HepG2 (cell line): Measurements from ENCODE around the gene MRPL38. TPM values are rescaled to one million over a fixed set of nuclear protein-coding genes. Genes with fewer than 3 reads are reported as not detected.
A peak's percentile ranks its signal among the peaks of the same experiment; 100 is the strongest.

ENCODE experiments used
- ATAC-seq: fragments of 200-7000 bp; cut with Tn5 transposase; 3 replicates; pipeline ENCODE4 v1.9.1; 2020; ENCODE audit warnings: mild to moderate bottlenecking, moderate library complexity
- BruUV-seq: library from RNA; stranded (reverse); fragments of 400-500 nt; replicated peaks from 2 replicates; lab custom pipeline; 2021; lab: Mats Ljungman, UMichigan
- CTCF ChIA-PET: fragments of 300-600 bp; formaldehyde crosslinking; extraction: SDS; loops from one replicate; lab custom pipeline; 2021; ENCODE audit warnings: low total read pairs, inconsistent platforms, low intra/inter-chr PET ratio; lab: Yijun Ruan, JAX
- POLR2A ChIA-PET: fragments of 350-600 bp; sonication (Branson Sonifier 250); formaldehyde crosslinking; loops from one replicate; lab custom pipeline; 2020; ENCODE audit warnings: antibody characterized with exemption, inconsistent platforms; lab: Yijun Ruan, JAX
- DNase-seq: peaks from one replicate; pipeline ENCODE4 v3.0.0-alpha.2; 2015; ENCODE audit warnings: low spot score
- FAIRE-seq: peaks from 3 replicates; lab custom pipeline; 2011; peaks lifted over from hg19 to GRCh38; lab: Jason Lieb, UNC
- H2AFZ ChIP-seq: one replicate; pipeline ENCODE4 v1.6.1; 2011; ENCODE audit warnings: low read length, inconsistent platforms
- H3K27ac ChIP-seq: fragments of 300-600 bp; 3 replicates; pipeline ENCODE4 v1.8.0; 2011; ENCODE audit warnings: mixed run types, mild to moderate bottlenecking, mixed read lengths, low read length, inconsistent platforms; ENCODE audit not compliant: insufficient read depth; ENCODE audit errors: extremely low read length
- H3K27me3 ChIP-seq, 2 experiments: fragments of 200-600 bp in 1 of 2; 2 replicates in 1 of 2; 3 replicates in 1 of 2; pipeline versions ENCODE4 v1.6.0 to v1.8.0; 2011; ENCODE audit warnings: low read length in 2 of 2, mild to moderate bottlenecking in 2 of 2, moderate library complexity in 2 of 2, inconsistent platforms in 1 of 2; ENCODE audit not compliant: insufficient read depth in 2 of 2, control insufficient read depth in 1 of 2
- H3K36me3 ChIP-seq, 2 experiments: fragments of 200-600 bp in 1 of 2; replicated peaks in 1 of 2; 2 replicates in 1 of 2; 3 replicates in 1 of 2; pipeline versions ENCODE4 v1.5.1 to v1.8.0; 2011; ENCODE audit warnings: low read length in 2 of 2, inconsistent platforms in 1 of 2; ENCODE audit not compliant: insufficient read depth in 2 of 2, control insufficient read depth in 1 of 2
- H3K4me1 ChIP-seq: 2 replicates; pipeline ENCODE4 v1.5.1; 2012; ENCODE audit warnings: low read length, inconsistent platforms; ENCODE audit not compliant: insufficient read depth
- H3K4me2 ChIP-seq: 2 replicates; pipeline ENCODE4 v1.6.0; 2011; ENCODE audit warnings: low read depth, low read length, inconsistent platforms
- H3K4me3 ChIP-seq, 3 experiments: fragments of 200-600 bp in 1 of 3; sonication (generic), shearing (Covaris generic) in 1 of 3; replicated peaks in 1 of 3; 2 replicates each; pipeline ENCODE4 v1.5.1; 2011 to 2016; ENCODE audit warnings: low read length in 3 of 3, inconsistent platforms in 2 of 3, low read depth in 2 of 3, mild to moderate bottlenecking in 2 of 3, control low read depth in 1 of 3, mixed read lengths in 1 of 3; ENCODE audit not compliant: insufficient read depth in 1 of 3
- H3K79me2 ChIP-seq: one replicate; pipeline ENCODE4 v1.6.1; 2011; ENCODE audit warnings: low read length, inconsistent platforms; ENCODE audit not compliant: insufficient read depth
- H3K9ac ChIP-seq: 2 replicates; pipeline ENCODE4 v1.6.0; 2011; ENCODE audit warnings: mild to moderate bottlenecking, low read depth, low read length, inconsistent platforms; ENCODE audit not compliant: insufficient read depth
- H3K9me3 ChIP-seq: 2 replicates; pipeline ENCODE4 v1.5.1; 2012; ENCODE audit warnings: mild to moderate bottlenecking, low read length
- H4K20me1 ChIP-seq: 2 replicates; pipeline ENCODE4 v1.6.0; 2011; ENCODE audit warnings: inconsistent platforms, mild to moderate bottlenecking, low read length, moderate library complexity; ENCODE audit not compliant: insufficient read depth
- FOXC1 ChIP-seq: sonication (generic); formaldehyde crosslinking; IDR thresholded peaks from 2 replicates; pipeline ENCODE4 v1.8.0; 2022; ENCODE audit warnings: mild to moderate bottlenecking, missing genetic modification reagents, borderline replicate concordance
- ONECUT2 ChIP-seq: sonication (generic); formaldehyde crosslinking; IDR thresholded peaks from 2 replicates; pipeline ENCODE4 v1.4.0; 2020; ENCODE audit warnings: missing genetic modification reagents
- POLR2A ChIP-seq, 2 experiments: IDR thresholded peaks; 2 replicates each; pipeline ENCODE4 v1.6.1; 2011; ENCODE audit warnings: low read depth in 2 of 2, low read length in 2 of 2, mild to moderate bottlenecking in 1 of 2, moderate library complexity in 1 of 2; ENCODE audit not compliant: insufficient read depth in 1 of 2
- SALL2 ChIP-seq: sonication (generic); formaldehyde crosslinking; IDR thresholded peaks from 2 replicates; pipeline ENCODE4 v1.8.1; 2023; ENCODE audit warnings: mild to moderate bottlenecking, missing genetic modification reagents, inconsistent platforms
- SMC3 ChIP-seq: IDR thresholded peaks from 2 replicates; pipeline ENCODE4 v1.6.1; 2011; ENCODE audit warnings: low read length, improper control_type of control experiment
- ZBTB38 ChIP-seq: sonication (generic); formaldehyde crosslinking; IDR thresholded peaks from 2 replicates; pipeline ENCODE4 v1.5.1; 2020; ENCODE audit warnings: mild to moderate bottlenecking, missing genetic modification reagents
- WGBS: methylation state at CpG from one replicate; pipeline ENCODE4 v1.1.6; 2017; ENCODE audit warnings: low lambda C conversion rate; 5-methylcytosine and 5-hydroxymethylcytosine counted together
- in situ Hi-C: cut with HindIII; loops from 2 replicates; pipeline ENCODE4 v1.10.0; 2017; ENCODE audit warnings: low pct_unique_long_range_greater_than_20kb; ENCODE audit not compliant: extremely low pct_ligation_motif_present
- intact Hi-C: fragments of 100-400 bp; cut with micrococcal nuclease; formaldehyde crosslinking; loops from one replicate; pipeline ENCODE4 v1.10.0; 2022; ENCODE audit not compliant: unreplicated experiment
- polyA plus RNA-seq, 8 experiments: library from polyadenylated mRNA; depleted of rRNA in 3 of 8; stranded (reverse) in 7 of 8; unstranded in 1 of 8; fragments of >200 nt; fragmentation: Illumina TruSeq in 4 of 8; extraction: Trizol in 4 of 8; gene quantifications; 2 replicates each; pipeline versions ENCODE4 v1.2.1 to v1.2.3, GENCODE V29; 2011 to 2016; ENCODE audit warnings: low read depth in 4 of 8, missing spikeins in 1 of 8, mixed read lengths in 1 of 8; ENCODE audit not compliant: insufficient read depth in 1 of 8
- total RNA-seq, 5 experiments: library from RNA; depleted of rRNA; stranded (reverse); fragments of >200 nt; fragmentation: Illumina TruSeq; extraction: Trizol; gene quantifications; 2 replicates each; pipeline ENCODE4 v1.2.3, GENCODE V29; 2016; ENCODE audit warnings: low read depth in 1 of 5
- TF ChIP-seq, protein P1 (sequence below): sonication (generic); formaldehyde crosslinking; IDR thresholded peaks from 2 replicates; pipeline ENCODE4 v1.8.0; 2022; ENCODE audit warnings: mild to moderate bottlenecking, missing genetic modification reagents, moderate library complexity

Gene MRPL38
- total and polyA plus RNA-seq, 2 of the 13 experiments (the other 11 are each of a cell fraction or from before 2014, with no cell fraction given) = 83.7 to 125 TPM

DNA sequence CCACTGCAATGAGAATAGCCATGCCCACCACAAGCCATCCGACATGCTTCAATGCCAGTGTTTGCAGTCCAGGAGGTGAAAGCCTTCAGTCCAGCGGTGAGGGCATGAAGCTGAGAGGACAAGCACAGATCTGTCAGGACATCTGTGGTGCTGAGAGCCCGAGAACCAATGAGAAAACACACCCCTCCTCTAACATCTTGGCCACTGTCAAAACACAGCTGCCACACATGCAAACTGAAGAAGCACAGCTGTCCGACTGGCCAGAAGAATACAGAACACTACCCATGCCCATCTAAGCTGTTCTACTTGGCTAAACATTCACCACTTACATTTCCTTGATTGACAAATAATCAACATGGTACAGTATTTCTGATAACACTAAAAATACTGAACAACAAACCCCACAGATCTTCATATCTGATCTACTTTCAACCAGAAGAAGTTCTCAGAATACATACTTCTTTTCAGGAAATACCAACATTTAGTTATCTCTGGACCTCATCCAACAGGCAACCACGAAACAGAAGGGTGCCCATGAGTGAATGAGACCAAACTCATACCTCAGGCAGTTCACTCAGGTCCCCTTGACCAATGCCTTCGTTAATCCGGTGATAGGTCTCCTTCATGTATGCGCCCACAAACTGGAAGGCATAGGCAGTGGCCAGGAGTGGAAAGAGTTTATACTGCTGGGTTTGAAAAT lies 46.3 kb upstream of the MRPL38 start:
- intact Hi-C loops (no loop called here), in situ Hi-C loops (no loop called here)
- TF ChIP-seq ZBTB38 (CRISPR knock-in tag) (no peak), FOXC1 (CRISPR knock-in tag) (no peak), POLR2A (IDR thresholded peaks at IDR 0.05; ENCODE audit: insufficient read depth in 1 of 2, low read depth in 2 of 2, low read length in 2 of 2) (0 out of 4 replicates have a peak, but pooled peaks of 1 of the 2 experiments have one; percentile 18), SMC3 (no peak), ONECUT2 (CRISPR knock-in tag) (no peak), SALL2 (no peak)
- TF ChIP-seq, protein P1, sequence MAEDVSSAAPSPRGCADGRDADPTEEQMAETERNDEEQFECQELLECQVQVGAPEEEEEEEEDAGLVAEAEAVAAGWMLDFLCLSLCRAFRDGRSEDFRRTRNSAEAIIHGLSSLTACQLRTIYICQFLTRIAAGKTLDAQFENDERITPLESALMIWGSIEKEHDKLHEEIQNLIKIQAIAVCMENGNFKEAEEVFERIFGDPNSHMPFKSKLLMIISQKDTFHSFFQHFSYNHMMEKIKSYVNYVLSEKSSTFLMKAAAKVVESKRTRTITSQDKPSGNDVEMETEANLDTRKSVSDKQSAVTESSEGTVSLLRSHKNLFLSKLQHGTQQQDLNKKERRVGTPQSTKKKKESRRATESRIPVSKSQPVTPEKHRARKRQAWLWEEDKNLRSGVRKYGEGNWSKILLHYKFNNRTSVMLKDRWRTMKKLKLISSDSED (CRISPR knock-in tag) = no peak
- POLR2A ChIA-PET = interaction anchor here (1.3 to 1.4 kb wide), 2 partner anchors 10 to 12 kb away, joined by 3 to 5 read pairs; partner anchors contain the start of gene FBF1
- ATAC-seq (no peak), DNase-seq (no peak), FAIRE-seq (no peak)
- Histone ChIP-seq H3K36me3 (peaks cover 61 to 88% of the 10 kb centered on the region in 2 experiments), H3K9ac (no peak overlapping the region), H4K20me1 (peaks cover 5% of the 10 kb centered on the region), H3K4me1 (no peaks in the 10 kb centered on the region), H3K27ac (no peak overlapping the region), H3K79me2 (no peaks in the 10 kb centered on the region), H3K4me3 (no peak overlapping the region), H2AFZ (no peak overlapping the region), H3K27me3 (no peaks in the 10 kb centered on the region), H3K9me3 (no peaks in the 10 kb centered on the region), H3K4me2 (no peak overlapping the region)
- 99% methylated on average over 8 of the region's 8 CpGs for WGBS
- BruUV-seq = no TSS peak
- CTCF ChIA-PET = no interaction called here
